GM12891 (cell line): ENCODE results near the gene ZSWIM3.
A peak's percentile ranks its signal among the peaks of the same experiment; 100 is the strongest.

ENCODE experiments used
- DNase-seq: peaks from one replicate; pipeline ENCODE4 v3.0.0; 2011; ENCODE audit warnings: low spot score; ENCODE audit not compliant: insufficient read length
- FAIRE-seq: peaks from 2 replicates; lab custom pipeline; 2011; peaks lifted over from hg19 to GRCh38; lab: Jason Lieb, UNC
- PAX5 ChIP-seq: IDR thresholded peaks from 2 replicates; pipeline ENCODE4 v1.6.1; 2011; ENCODE audit warnings: low read length, moderate library complexity, mild to moderate bottlenecking; ENCODE audit not compliant: insufficient read depth, severe bottlenecking
- POLR2A ChIP-seq: IDR thresholded peaks from 2 replicates; pipeline ENCODE4 v1.6.1; 2011; ENCODE audit warnings: low read depth, low read length, control low read depth
- POLR2AphosphoS5 ChIP-seq: IDR thresholded peaks from 2 replicates; pipeline ENCODE4 v1.6.1; 2011; ENCODE audit warnings: low read depth, low read length, control low read depth
- POU2F2 ChIP-seq: IDR thresholded peaks from 2 replicates; pipeline ENCODE4 v1.6.1; 2011; ENCODE audit warnings: low read depth, mild to moderate bottlenecking, control low read depth, low read length, moderate library complexity
- SPI1 ChIP-seq: IDR thresholded peaks from 2 replicates; pipeline ENCODE4 v1.6.1; 2011; ENCODE audit warnings: low read depth, low read length, control low read depth
- TAF1 ChIP-seq: IDR thresholded peaks from 2 replicates; pipeline ENCODE4 v1.6.1; 2011; ENCODE audit warnings: low read depth, low read length, control low read depth

The ZSWIM3 gene

GRCh38 chr20:45890077-45890984, 32.9 kb downstream of the ZSWIM3 start:
- FAIRE-seq (peak; percentile 40), DNase-seq (peak; percentile 39)
- TF ChIP-seq SPI1, result no peak

- peak; percentile 83 for FAIRE-seq
Observed at GRCh38 chr20:45890985-45891983, 33.9 kb downstream of the ZSWIM3 start, which contains the start of the genes CTSA and NEURL2. Gene CTSA, plus strand, starts transcription at chr20:45891335. Its CDS starts 234 bp downstream, at chr20:45891569. Gene NEURL2, minus strand, starts transcription at chr20:45891208. Its CDS starts 217 bp downstream, at chr20:45890991.

GRCh38 chr20:45892049-45892825, 34.8 kb downstream of the ZSWIM3 start:
- no peak for TF ChIP-seq POU2F2
- no peak for TF ChIP-seq POLR2A
- TF ChIP-seq SPI1, result no peak
- TF ChIP-seq PAX5, result no peak
- no peak for TF ChIP-seq POLR2AphosphoS5
- no peak for TF ChIP-seq TAF1
- no peak for DNase-seq
- FAIRE-seq, result no peak

More at GRCh38 chr20:45890985-45891983, 33.9 kb downstream of the ZSWIM3 start, which contains the start of the genes CTSA and NEURL2:
- DNase-seq, result peak; percentile 100
- peak; percentile 35; the same call in 1 of the 2 replicates for TF ChIP-seq SPI1
- TF ChIP-seq POLR2A, result no peak; the same call in 1 of the 2 replicates
- peak; percentile 54; the same call in 1 of the 2 replicates for TF ChIP-seq POU2F2
- TF ChIP-seq POLR2AphosphoS5, result no peak
- TF ChIP-seq PAX5, result no peak
- TF ChIP-seq TAF1, result peak; percentile 81

GRCh38 chr20:45892828-45893500, 35.5 kb downstream of the ZSWIM3 start:
- no peak for DNase-seq
- TF ChIP-seq SPI1 (no peak), POLR2AphosphoS5 (no peak), POU2F2 (no peak), POLR2A (no peak), PAX5 (no peak), TAF1 (no peak)
- no peak for FAIRE-seq

GRCh38 chr20:45893831-45894230, 36.4 kb downstream of the ZSWIM3 start:
- TF ChIP-seq TAF1 (no peak), POLR2AphosphoS5 (no peak), POU2F2 (no peak), POLR2A (no peak), SPI1 (no peak), PAX5 (no peak)
- no peak for DNase-seq
- FAIRE-seq, result no peak

- no peak for TF ChIP-seq POU2F2
- TF ChIP-seq POLR2A, result no peak
- TF ChIP-seq TAF1, result no peak
- TF ChIP-seq POLR2AphosphoS5, result no peak
- no peak for TF ChIP-seq SPI1
- no peak for TF ChIP-seq PAX5
- no peak for DNase-seq
- no peak for FAIRE-seq
Observed at GRCh38 chr20:45894797-45895196, 37.4 kb downstream of the ZSWIM3 start.

GRCh38 chr20:45896641-45897161, 39.3 kb downstream of the ZSWIM3 start:
- FAIRE-seq, result no peak
- TF ChIP-seq SPI1 (no peak), PAX5 (no peak), POLR2A (no peak)
- DNase-seq, result no peak

GRCh38 chr20:45897289-45897688, 39.9 kb downstream of the ZSWIM3 start:
- FAIRE-seq, result no peak
- DNase-seq, result no peak
- TF ChIP-seq PAX5, result no peak
- no peak for TF ChIP-seq TAF1
- no peak for TF ChIP-seq POLR2AphosphoS5
- no peak for TF ChIP-seq SPI1
- TF ChIP-seq POU2F2, result no peak
- no peak for TF ChIP-seq POLR2A
